Spinal cord (tissue), 10 donors: ENCODE measurements around the gene ZBTB7C. TPM values are rescaled to one million over a fixed set of nuclear protein-coding genes. Genes with fewer than 3 reads are reported as not detected.

Experiments
- DNase-seq, 6 donors: peaks; one replicate each; pipeline versions ENCODE4 v3.0.0 to v3.0.0-alpha.2; 2013 to 2015; ENCODE audit warnings: low spot score in 6 of 6, low read depth in 4 of 6
- H3K27ac ChIP-seq: one replicate; pipeline ENCODE4 v1.5.1; 2013; ENCODE audit warnings: low read depth, low read length, control low read depth
- H3K27me3 ChIP-seq: one replicate; pipeline ENCODE4 v1.6.1; 2013; ENCODE audit warnings: low read length; ENCODE audit not compliant: control insufficient read depth, insufficient read depth
- H3K36me3 ChIP-seq: one replicate; pipeline ENCODE4 v1.6.1; 2013; ENCODE audit warnings: low read length; ENCODE audit not compliant: control insufficient read depth, insufficient read depth
- H3K4me1 ChIP-seq: one replicate; pipeline ENCODE4 v1.6.1; 2013; ENCODE audit warnings: low read length; ENCODE audit not compliant: control insufficient read depth, insufficient read depth
- H3K4me3 ChIP-seq: one replicate; pipeline ENCODE4 v1.5.1; 2013; ENCODE audit warnings: low read depth, low read length, control low read depth
- H3K9me3 ChIP-seq: one replicate; pipeline ENCODE4 v1.6.1; 2013; ENCODE audit warnings: low read length; ENCODE audit not compliant: control insufficient read depth, insufficient read depth
- whole genome bisulfite sequencing: methylation state at CpG from one replicate; pipeline ENCODE4 v1.1.5; 2013; ENCODE audit warnings: missing lambda C conversion rate; ENCODE audit not compliant: insufficient coverage; 5-methylcytosine and 5-hydroxymethylcytosine counted together
- polyA plus RNA-seq, 2 donors: library from polyadenylated mRNA; unstranded; fragments of 120-200 nt; gene quantifications; one replicate each; pipeline ENCODE4 v1.2.1, GENCODE V29; 2013; ENCODE audit not compliant: insufficient read length in 2 of 2
- total RNA-seq, 2 donors: library from RNA; depleted of rRNA in 1 of 2; stranded (reverse); fragments of 120-200 nt in 1 of 2; fragments of >200 nt in 1 of 2; gene quantifications; one replicate each; pipeline versions ENCODE4 v1.2.3 to v1.2.4, GENCODE V29; 2013 to 2014
- donor health status: healthy.

The ZBTB7C gene
- total and polyA plus RNA-seq, 4 donors: 7.6 to 15.7 (median 9.8) TPM

DNA sequence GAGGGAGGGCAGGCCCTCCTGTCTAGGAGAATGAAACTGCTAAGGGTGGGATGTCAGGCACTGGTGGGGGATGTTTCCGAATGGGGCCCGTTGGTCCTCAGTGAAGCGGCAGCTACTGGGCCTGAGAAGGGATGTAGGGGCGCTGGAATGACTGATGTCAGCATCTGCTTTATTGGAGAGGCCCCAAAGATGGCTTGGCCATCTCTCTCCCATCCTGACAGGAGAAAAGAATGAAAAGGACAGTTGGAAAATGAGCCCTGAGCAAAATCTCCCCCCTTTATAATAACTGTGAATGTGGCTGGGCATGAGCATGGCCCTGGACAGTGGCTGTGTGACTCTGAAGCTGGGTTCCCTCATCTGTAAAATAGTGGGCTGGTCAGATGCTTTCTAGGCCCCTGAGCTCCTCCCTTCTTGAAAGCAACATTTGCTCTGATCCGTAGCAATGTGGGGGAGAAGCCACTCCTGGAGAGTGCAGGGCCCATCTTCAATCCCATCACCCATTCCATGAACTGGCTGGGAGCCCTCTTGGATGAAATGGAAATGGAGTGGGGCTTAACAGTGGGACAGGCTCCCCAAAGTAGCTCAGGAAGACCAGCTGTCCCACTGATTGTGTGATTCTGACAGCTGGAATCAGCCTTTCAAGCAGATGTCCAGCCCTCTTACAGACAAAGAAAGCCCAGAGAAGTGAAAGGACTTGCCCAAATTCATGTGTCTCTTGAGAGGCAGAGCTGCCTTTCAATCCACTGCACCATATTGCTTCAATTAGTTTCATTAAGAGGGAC lies 246.0 kb downstream of the ZBTB7C start:
- Histone ChIP-seq H3K4me1 (peaks cover 52% of the 10 kb centered on the region), H3K27me3 (no peaks in the 10 kb centered on the region), H3K4me3 (no peak overlapping the region), H3K9me3 (no peaks in the 10 kb centered on the region), H3K27ac (no peak overlapping the region), H3K36me3 (no peaks in the 10 kb centered on the region)
- 100% methylated on average over 3 of the region's 5 CpGs for WGBS
- DNase-seq: peak in 1 of 6 donors; percentile 26

DNA sequence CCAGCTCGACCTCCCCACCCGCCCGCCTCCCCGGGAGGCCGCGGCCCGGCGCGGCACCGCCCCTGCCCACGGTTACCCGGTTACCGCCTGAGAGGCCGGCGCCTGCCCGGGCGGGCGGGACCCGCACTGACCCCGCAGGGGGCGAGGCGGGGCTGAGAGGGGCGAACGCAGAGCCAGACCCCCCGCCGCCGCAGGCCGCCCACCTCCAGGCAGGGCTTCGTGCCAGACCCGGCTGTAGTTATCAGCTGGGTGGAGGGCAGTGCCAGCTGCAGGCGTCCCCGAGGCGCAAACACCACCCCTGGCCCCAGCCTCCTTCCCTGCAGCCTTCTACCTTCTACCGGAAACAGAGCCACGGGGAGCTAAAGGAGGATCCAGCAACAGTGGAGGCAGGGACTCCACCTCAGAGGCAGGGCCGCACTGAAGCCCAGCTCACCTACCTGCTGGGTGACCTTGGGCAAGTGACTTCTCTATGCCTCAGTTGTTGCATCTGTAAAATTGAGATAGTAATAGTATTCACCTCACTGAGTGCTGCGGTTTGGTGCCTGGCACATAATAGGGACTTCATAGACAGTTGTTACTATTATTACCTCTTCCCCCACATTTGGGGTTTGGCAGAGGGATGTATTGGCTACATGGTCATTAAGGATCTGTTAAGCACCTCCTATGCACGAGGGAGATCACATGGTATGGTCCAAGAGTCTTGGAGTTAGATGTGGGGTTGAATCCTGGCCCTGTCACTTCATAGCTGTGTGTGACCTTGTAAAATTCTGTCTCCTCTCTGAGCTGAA lies 247.1 kb downstream of the ZBTB7C start:
- H3K9me3 ChIP-seq: no peaks in the 10 kb centered on the region
- H3K36me3 ChIP-seq: no peaks in the 10 kb centered on the region
- peak in 1 of 6 donors; percentile 62 for DNase-seq
- H3K27me3 ChIP-seq: no peaks in the 10 kb centered on the region
- 3% methylated on average over 37 of the region's 38 CpGs for WGBS
- peak overlapping the region; percentile 53 for H3K4me3 ChIP-seq
- peak overlapping the region; percentile 83 for H3K27ac ChIP-seq
- peaks cover 44% of the 10 kb centered on the region for H3K4me1 ChIP-seq

DNA sequence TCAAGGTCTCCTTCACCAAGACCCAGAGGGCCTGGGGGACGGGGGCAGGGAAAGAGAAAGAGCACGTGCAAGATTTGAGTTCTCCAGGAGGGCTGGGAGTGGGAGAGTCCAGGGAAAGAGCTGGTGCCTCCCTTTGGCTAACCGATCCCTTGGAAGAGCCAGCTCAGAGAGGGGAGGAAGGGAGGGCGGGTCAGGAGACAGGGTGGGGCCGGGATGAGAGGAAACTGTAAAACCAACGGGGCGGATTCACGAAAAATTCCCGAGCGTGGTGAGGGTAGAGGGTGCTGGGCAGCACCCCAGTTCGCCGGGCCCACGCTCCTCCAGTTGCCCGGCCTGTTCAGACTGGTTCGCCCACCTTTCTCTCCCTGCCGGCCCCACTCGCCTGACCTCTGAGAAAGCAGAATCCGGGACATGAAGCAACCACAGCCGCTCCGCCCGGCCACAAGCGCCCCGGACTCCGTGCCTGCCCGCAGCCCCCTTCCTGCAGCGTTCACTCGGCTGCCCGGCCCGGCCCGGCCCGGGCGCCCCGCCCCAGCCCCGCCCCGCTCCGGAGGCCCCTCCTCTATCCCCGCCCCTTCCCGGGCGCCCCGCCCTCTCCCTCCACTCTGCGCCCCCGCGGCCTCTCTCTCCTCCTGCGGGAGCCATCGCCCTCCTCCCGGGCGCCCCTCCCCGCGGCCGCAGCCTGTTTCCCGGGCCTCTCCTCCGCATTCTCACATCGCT lies 247.8 kb downstream of the ZBTB7C start:
- Histone ChIP-seq H3K27ac (peak overlapping the region; percentile 83), H3K4me1 (peaks cover 37% of the 10 kb centered on the region), H3K9me3 (no peaks in the 10 kb centered on the region), H3K27me3 (no peaks in the 10 kb centered on the region), H3K36me3 (no peaks in the 10 kb centered on the region), H3K4me3 (peak overlapping the region; percentile 53)
- WGBS: 2% methylated on average over 43 of the region's 53 CpGs
- DNase-seq: peak in 5 of 6 donors; percentile 51 to 90 (median 59)

DNA sequence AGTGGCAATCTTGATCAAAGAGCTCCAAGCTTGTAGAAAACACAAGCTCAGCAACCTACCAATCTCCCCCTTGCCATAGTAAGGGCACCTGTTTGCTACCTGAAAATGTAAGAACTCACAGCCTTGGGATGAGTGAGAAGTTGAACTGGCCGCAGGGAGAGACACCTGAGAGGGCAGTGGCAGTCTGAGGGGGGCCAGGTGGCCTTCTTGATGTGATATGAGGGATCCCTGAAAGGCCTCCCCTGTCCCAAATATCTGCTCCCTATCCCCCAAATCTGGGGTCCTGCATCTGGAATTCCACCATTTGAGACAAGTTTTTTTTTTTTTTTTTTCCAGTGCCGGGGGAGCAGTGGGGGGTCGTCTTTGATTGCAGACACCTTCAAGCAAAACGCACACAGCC lies 248.6 kb downstream of the ZBTB7C start:
- Histone ChIP-seq H3K4me1 (peaks cover 34% of the 10 kb centered on the region), H3K36me3 (no peaks in the 10 kb centered on the region), H3K9me3 (no peaks in the 10 kb centered on the region), H3K4me3 (peak overlapping the region; percentile 53), H3K27me3 (no peaks in the 10 kb centered on the region), H3K27ac (peak overlapping the region; percentile 83)
- WGBS: 20% methylated on average over 2 of the region's 4 CpGs
- DNase-seq: no peak

DNA sequence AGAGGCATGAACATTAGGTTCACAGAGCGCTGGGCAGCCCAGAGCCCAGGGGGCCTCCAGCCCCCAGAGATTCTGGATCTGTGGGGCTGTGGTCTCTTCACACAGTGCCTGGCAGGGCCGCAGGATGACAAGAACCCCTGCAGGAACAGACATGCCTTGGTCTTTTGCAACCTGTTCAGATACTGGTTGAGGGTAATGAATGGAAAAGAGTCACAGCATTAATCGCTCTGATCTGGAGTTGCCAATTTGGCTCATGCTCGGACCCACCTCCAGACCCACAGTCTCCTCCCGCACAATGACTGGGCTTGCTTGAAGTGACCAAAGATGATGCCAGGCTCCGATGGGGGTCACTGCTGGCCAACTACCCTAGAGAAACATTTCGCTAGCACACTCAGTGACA lies 249.4 kb downstream of the ZBTB7C start:
- Histone ChIP-seq H3K36me3 (no peaks in the 10 kb centered on the region), H3K9me3 (no peaks in the 10 kb centered on the region), H3K4me1 (peaks cover 28% of the 10 kb centered on the region), H3K27me3 (no peaks in the 10 kb centered on the region), H3K4me3 (no peak overlapping the region), H3K27ac (no peak overlapping the region)
- DNase-seq: peak in 1 of 6 donors; percentile 18
- WGBS: 88% methylated on average over 7 of the region's 7 CpGs

DNA sequence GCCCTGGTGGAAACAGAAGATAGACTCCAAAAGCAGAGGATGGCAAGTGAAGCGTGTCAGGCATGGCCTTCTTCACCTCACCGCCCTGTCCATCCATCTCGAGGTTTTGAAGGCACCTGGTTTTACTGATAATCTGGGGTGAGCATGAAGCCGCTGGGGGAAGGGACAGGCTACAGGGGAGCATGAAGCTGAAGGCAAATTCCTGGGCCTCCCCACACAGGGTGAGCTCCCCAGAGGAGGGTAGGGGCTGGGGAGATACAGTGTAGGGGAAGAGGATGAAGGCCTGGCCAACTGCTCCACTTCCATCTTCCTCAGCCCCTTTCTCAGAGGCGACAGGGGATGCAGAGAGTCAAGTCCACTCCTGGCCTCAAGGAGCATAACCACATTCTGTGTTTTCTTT lies 250.5 kb downstream of the ZBTB7C start:
- Histone ChIP-seq H3K9me3 (no peaks in the 10 kb centered on the region), H3K4me1 (peaks cover 28% of the 10 kb centered on the region), H3K4me3 (no peak overlapping the region), H3K27me3 (no peaks in the 10 kb centered on the region), H3K36me3 (no peaks in the 10 kb centered on the region), H3K27ac (no peak overlapping the region)
- no peak for DNase-seq
- WGBS: 100% methylated on average over 4 of the region's 5 CpGs

DNA sequence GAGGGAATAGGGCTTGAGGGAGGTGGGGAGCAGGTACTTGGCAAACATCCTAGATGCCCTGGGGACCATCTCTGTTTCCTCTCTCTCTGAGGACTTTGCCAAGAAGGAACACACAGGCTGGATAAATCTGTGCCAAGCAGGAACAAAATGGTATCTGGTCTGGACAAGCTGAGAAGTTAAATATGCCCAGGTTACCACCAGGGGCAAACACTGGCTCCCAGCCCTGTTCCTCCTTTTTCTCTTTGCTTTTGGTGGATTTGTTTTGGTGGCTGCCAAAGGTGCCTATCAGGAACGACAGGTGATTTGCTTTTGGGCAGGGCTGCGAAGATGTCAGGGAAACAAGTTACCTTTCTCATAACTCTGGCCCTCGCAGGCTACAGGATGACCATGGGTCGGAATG lies 251.2 kb downstream of the ZBTB7C start:
- 96% methylated on average over 4 of the region's 4 CpGs for WGBS
- Histone ChIP-seq H3K4me3 (no peak overlapping the region), H3K4me1 (peaks cover 22% of the 10 kb centered on the region), H3K9me3 (no peaks in the 10 kb centered on the region), H3K27ac (no peak overlapping the region), H3K36me3 (no peaks in the 10 kb centered on the region), H3K27me3 (no peaks in the 10 kb centered on the region)
- DNase-seq: no peak

DNA sequence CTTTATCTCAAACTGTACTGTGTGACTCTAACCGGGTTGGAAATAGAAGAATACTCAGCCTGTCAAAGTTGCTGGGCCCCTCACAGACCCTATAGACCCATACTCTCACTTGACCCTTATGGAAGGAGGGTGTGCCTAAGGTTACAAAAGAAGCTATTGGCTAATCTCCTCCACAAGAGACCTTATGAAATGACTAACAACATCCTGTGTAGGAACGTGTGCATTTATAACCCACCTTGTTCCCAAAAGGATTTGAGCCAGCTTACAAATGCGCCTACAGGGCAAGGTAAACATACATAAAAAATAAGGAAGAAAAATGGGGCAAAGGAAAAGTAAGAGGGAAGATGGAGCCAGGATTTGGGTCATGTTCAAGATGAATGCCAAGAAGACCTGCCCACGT lies 253.3 kb downstream of the ZBTB7C start:
- H3K4me3 ChIP-seq: no peak overlapping the region
- H3K27ac ChIP-seq: no peak overlapping the region
- WGBS: no CpG with 5 or more reads among the region's 4 CpGs
- no peaks in the 10 kb centered on the region for H3K36me3 ChIP-seq
- no peaks in the 10 kb centered on the region for H3K27me3 ChIP-seq
- peaks cover 15% of the 10 kb centered on the region for H3K4me1 ChIP-seq
- no peaks in the 10 kb centered on the region for H3K9me3 ChIP-seq
- DNase-seq: no peak

GRCh38 chr18:48154828-48155227 lies 254.4 kb downstream of the ZBTB7C start:
- Histone ChIP-seq H3K4me1 (peaks cover 10% of the 10 kb centered on the region), H3K36me3 (no peaks in the 10 kb centered on the region), H3K4me3 (no peak overlapping the region), H3K9me3 (no peaks in the 10 kb centered on the region), H3K27ac (no peak overlapping the region), H3K27me3 (no peaks in the 10 kb centered on the region)
- DNase-seq: peak in 2 of 6 donors; percentile 35 to 70
